NCI-H2196 (cell line): ENCODE results near the gene SNCG.
A peak's percentile ranks its signal among the peaks of the same experiment; 100 is the strongest.
"Not testable (repeated sequence)": the region's sequence is repeated elsewhere in the genome, so short reads cannot be mapped to it uniquely, and the experiment has no call there.

Source experiments
- DNase-seq: peaks from one replicate; lab custom pipeline; 2025; ENCODE audit not compliant: unreplicated experiment; lab: John Stamatoyannopoulos, UW

SNCG gene

DNA sequence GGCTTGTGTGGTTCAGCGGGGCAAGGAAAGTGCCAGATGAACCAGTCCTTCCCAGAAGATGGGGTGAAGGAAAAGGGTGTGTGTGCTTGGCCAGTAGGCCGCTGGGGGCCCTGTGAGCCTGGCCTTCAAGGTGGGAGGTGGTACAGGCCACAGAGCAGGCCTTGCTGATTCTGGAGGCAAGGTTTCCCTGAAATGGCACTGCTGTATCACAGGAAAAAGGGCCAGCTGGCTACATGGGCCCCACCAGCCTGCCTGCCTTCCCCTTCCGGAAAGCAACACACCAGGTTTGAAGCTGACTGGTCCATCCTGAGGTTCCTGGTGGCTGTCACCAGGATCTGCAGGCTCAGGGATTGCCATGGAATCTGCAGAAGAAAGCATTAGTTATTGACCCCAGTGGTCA lies 13.5 kb upstream of the SNCG start:
- no peak for DNase-seq

DNA sequence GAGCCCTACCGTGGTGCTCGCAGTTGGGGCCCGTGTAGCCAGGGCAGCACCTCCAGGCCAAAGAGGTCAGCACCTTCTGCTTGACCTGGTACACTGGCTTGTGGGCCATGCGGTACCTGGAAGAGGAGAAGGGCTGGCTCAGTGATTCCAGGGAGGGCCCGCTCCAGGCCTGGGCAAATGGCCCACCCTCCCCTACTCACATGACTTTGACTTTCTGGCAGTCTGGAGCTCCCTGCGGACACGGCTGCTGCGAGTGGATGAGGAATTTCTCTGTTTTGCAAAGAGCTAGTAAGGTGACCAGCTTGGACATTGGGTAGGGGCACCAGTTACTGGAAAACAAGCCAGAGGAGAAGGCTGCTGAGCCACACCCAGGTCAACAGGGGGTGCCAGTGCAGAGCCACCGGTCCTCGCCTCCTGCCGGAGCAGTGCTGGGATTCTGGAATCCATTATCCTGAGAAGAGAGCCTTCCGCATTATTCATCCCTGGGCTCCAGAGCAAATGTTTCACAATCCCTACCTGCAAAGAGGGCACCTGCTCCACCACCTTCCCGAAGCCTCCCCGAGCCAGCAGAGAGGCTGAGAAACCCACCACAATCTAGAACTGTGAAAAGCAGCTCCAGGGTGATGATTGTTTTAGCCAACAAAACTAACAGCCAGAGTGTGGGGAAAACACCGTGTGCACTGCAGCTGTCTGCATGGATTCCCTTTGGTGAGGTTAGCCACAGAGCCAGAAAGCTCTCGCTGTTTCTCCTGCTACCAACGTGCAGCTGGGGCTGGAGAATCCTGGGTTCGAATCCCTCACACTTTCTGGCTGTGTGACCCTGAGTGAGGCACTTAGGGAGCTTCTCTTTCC lies 12.8 kb upstream of the SNCG start:
- no peak for DNase-seq

- DNase-seq = peak; percentile 41
These were observed 11.9 kb upstream of the SNCG start for GRCh38 chr10:86946213-86947155.

DNA sequence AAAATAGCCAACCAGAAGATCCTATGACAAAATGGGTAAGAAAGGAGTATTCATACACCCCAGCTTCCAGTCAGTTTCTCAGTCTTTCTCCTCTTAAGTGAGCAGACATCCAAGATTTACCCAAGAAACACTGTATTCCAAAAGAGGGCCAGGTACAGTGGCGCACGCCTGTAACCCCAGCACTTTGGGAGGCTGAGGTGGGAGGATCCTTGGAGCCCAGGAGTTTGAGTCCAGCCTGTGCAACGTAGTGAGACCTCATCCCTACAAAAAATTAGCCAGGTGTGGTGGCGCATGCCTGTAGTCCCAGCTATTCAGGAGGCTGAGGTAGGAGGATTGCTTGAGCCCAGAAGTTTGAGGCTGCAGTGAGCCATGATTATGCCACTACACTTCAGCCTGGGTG lies 10.6 kb upstream of the SNCG start:
- DNase-seq = not testable (repeated sequence)

DNA sequence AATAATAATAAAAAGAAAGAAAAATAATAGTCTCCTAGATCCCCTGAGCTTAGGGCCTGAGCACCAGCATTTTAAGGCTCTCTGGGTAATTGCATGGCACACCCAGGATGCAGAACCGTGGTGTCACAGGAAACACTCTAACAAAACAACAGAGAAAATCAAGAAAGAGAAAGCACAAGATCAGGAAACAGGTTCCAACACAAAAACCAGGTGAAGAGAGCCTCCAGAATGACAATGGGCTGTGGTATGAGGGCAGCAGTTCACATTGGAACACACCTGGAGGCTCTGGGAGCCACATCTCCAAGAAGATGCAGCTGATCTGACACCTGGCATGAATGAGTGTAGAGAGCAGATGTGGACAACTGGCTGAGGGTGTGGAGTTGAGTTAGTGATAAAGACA lies 8.1 kb upstream of the SNCG start:
- DNase-seq = no peak

GRCh38 chr10:86951184-86951761 lies 7.1 kb upstream of the SNCG start:
- no peak for DNase-seq

- no peak for DNase-seq
These were observed 6.3 kb upstream of the SNCG start for GRCh38 chr10:86952106-86952505.

DNA sequence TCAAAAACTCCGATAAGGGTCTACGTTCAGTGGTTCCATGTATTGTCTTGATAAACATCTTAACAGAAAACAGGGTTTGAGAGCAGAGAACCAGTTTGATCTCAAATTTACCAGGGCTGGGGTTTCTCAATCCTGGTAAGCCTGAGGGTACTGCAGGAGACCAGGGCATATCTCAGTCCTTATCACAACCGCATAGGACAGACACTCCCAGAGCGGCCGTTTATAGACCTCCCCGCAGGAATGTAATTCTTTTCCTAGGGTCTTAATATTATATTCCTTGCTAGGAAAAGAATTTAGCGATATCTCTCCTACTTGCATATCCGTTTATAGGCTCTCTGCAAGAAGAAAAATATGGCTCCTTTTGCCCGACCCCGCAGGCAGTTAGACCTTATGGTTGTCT lies 5.7 kb upstream of the SNCG start:
- not testable (repeated sequence) for DNase-seq

DNA sequence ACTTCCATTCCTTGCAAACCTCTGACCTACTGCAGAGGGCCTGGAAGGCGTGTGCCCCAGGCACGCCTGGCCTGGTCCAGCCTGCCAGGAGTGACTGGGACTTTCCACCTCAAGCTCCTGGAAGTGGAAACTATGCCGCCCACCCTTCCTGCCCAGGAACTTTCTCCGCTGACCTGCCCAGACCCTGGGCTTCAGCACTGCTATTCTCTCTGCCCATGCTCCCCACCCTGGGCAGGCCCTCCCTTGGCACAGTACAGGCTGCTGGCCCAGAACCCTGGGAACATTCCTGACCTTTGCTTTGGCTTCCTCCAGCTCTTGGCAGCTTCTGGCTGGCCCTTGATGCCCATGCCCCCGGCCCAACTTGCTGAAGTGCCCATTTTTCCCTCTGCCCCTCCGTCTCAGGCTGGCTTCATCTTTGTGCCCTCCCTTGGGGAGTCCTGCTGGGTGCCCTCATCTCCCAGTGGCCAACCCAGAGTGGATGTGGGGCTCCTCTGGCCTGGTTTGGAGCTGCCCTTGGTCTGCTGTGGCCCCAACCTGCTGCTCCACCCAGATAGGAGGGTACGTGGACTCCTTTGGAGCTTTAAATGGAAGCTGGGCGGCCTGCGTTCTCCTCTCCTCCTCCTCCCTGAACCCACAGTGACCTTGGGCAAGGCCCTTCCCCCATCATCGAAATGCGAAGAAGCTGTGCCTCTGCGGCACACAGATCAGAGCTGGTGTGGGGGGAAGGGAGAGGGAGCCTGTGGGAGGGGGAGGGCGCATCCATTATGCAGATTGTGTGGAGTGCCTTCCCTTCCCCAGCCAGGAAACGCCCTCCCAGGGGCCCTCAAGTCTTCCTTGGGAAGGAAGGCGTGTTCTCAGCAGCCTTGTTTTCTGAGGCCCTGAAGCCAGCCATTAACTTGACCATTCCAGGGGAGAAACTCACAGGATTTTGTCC lies 4.4 kb upstream of the SNCG start:
- no peak for DNase-seq

- no peak for DNase-seq
These were observed 3.5 kb upstream of the SNCG start for GRCh38 chr10:86954681-86955500.

DNA sequence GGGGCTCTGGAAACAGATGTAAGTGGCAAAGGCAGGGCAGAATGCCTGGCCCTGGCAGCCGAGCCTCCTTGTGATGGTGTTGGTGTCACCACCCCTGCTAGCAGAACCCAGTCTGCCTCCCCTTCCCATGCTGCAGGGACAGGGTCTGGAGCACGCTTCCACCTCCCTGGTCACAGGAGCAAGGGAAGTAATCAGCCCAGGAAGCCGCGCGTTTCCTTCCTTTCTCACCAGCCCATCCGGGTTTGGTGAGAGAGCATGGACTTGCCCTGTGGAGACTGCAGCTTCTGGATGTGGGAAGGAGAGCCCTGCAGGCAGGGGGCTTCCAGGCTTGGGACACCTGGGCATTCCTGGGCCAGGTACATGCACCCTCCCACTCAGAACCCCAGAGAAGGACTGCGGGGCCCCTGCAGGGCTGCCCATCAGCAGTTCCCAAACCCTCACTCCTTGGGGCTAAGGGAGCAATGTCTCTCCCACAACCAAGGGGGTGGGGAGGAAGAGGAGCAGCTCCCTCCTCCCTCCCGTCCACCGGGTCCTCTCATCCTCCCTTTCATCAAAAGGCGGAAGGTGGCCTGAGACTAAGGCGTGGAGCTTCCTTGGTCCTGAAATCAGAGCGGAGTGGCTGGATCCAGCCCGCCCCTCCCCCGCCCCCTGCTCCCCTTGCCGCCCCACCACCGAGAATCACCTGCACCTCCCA lies 2.8 kb upstream of the SNCG start:
- no peak for DNase-seq

DNA sequence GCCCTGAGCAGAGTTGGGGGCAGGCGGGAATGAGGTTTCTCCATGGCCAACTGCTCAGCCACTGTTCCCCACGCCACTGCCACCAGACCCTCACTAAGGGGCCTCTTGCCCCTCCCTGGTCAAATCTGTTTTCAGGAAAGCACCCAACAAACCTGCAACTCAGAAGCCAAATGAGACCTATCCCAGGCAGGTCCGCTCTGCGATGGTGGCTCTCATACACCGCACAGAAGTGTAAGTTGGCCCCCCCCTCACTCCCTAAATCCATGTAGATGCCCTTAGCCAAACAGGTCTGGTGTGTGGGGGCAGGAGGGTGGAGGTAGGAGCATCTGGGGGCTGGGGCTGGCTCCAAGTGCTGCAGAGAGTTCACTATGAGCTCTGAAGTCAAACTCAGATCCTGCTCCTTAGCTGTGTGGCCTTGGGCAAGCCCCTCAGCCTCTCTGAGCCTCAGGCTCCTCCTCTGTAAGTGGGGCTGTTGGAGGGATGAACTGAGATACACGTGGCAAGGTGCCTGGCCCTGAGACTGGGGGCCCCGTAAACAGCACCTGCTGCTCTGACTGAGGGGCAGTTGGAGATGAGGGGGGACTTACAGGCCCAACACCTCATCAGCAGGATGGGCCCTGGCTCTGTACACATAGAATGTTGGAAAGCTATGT lies 2.1 kb upstream of the SNCG start:
- DNase-seq = no peak

DNA sequence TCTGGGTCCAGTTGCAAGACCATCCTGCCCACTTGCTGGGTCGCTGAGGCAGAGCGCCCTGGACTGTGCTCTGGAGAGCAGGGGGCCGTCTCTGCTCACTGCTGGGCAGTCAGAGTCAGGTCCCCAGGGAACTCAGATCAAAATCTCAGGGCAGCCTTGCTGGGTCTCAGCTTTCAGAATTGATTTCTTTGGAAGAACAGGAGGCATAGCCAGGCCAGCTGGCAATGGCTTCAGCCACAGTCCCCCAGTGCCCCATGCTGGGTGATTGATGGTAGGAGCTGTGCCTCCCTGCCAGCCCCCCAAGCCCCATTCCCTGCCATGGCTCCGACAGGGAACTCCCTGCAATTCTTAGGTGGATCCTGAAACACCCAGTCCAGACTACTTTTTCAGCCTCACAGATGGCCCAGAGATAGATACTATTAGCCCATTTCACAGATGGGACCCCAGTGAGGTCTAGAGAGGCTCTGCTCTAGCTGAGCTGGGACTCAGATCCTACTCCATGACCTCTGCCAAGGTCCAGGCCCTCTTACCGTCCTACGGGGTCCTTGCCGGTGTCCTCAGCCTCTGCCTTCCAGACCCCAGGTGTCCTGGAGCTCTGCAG lies 1.5 kb upstream of the SNCG start:
- no peak for DNase-seq

GRCh38 chr10:86957471-86958115 lies 806 bp upstream of the SNCG start, which contains the start of gene MMRN2:
TSS of gene MMRN2 (minus strand) at chr10:86957615. CDS start at chr10:86957541, 74 bp downstream.
- DNase-seq = no peak

- DNase-seq = no peak
These were observed 720 bp downstream of the SNCG start for GRCh38 chr10:86958901-86959736.

DNA sequence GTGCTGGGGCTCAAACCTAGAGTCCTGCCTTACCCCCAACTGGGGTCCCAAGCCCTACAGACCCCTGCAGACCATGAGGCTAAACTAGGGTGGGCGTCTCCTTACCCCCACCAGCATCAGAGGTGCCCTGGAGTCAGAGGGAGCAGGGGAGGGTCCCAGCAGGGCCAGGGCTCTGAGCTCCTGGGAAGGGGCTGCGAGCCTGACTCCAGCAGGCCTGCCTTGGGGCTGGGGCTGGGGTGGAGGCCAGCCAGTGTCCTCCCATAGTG lies 1.3 kb downstream of the SNCG start:
- DNase-seq = no peak
